ENCODE data around the gene MCC. TPM values are rescaled to one million over a fixed set of nuclear protein-coding genes. Genes with fewer than 3 reads are reported as not detected.

The MCC gene
- total and polyA plus RNA-seq, 2 experiments from 2014 or later: 8.3 to 31.5 TPM

- Histone ChIP-seq H3K36me3 (replicated peaks; ENCODE audit: insufficient read depth, low read depth) (no peaks in the 10 kb centered on the region), H4K20me1 (ENCODE audit: insufficient read depth, poor library complexity, severe bottlenecking) (no peaks in the 10 kb centered on the region), H3K4me1 (ENCODE audit: insufficient read depth) (no peaks in the 10 kb centered on the region), H3K4me3 (no peak overlapping the region), H3K9me3 (ENCODE audit: low read depth) (no peaks in the 10 kb centered on the region), H3K27me3 (no peaks in the 10 kb centered on the region), H3K9me2 (replicated peaks; ENCODE audit: insufficient read depth) (no peaks in the 10 kb centered on the region), H3K27ac (no peak overlapping the region), H3K79me2 (peaks cover 6% of the 10 kb centered on the region), H3K4me2 (no peak overlapping the region), H2AFZ (no peak overlapping the region)
- 97% methylated on average over 1 of the region's 1 CpG for WGBS (ENCODE audit: low lambda C conversion rate, missing lambda C conversion rate)
- no peak for DNase-seq (ENCODE audit: low spot score)
- no peak for TF ChIP-seq EZH2phosphoT487 (IDR thresholded peaks at IDR 0.05; ENCODE audit: low read depth, severe bottlenecking, unreplicated experiment)
- no peak for TF ChIP-seq CTCF (IDR thresholded peaks at IDR 0.05; ENCODE audit: poor library complexity)
Measured at GRCh38 chr5:113005454-113005853, 482.8 kb downstream of the MCC start.

DNA sequence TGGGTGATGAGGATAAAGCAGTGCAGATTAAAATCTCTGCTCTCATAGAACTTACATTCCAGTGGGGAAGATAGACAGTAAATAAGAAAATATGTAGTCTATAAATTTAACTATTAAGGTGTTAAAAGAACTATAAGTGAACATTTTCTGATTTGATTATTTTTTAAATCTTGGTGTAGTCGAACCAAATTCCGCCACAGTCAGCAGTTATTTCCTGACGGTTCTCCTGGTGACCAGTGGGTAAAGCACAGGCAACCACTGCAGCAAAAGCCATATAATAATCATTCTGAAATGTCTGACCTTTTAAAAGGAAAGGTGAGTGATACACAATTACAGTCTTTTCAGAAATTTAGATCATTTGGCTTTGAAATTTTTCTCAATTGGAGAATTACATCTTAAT lies 484.5 kb downstream of the MCC start:
- Histone ChIP-seq H3K4me2 (no peak overlapping the region), H3K27me3 (no peaks in the 10 kb centered on the region), H3K9me3 (ENCODE audit: low read depth) (no peaks in the 10 kb centered on the region), H4K20me1 (ENCODE audit: insufficient read depth, poor library complexity, severe bottlenecking) (no peaks in the 10 kb centered on the region), H3K79me2 (peaks cover 20% of the 10 kb centered on the region), H3K4me3 (no peak overlapping the region), H3K36me3 (replicated peaks; ENCODE audit: insufficient read depth, low read depth) (no peaks in the 10 kb centered on the region), H3K27ac (no peak overlapping the region), H2AFZ (no peak overlapping the region), H3K9me2 (replicated peaks; ENCODE audit: insufficient read depth) (no peaks in the 10 kb centered on the region), H3K4me1 (ENCODE audit: insufficient read depth) (no peaks in the 10 kb centered on the region)
- 95% methylated on average over 3 of the region's 3 CpGs for WGBS (ENCODE audit: low lambda C conversion rate, missing lambda C conversion rate)
- TF ChIP-seq EZH2 (IDR thresholded peaks at IDR 0.05; ENCODE audit: borderline replicate concordance) (no peak), CTCF (IDR thresholded peaks at IDR 0.05; ENCODE audit: poor library complexity) (no peak), EZH2phosphoT487 (IDR thresholded peaks at IDR 0.05; ENCODE audit: low read depth, severe bottlenecking, unreplicated experiment) (no peak)
- no peak for DNase-seq (ENCODE audit: low spot score)

GRCh38 chr5:113002423-113002822 lies 485.8 kb downstream of the MCC start:
- Histone ChIP-seq H3K27ac (no peak overlapping the region), H2AFZ (no peak overlapping the region), H3K27me3 (no peaks in the 10 kb centered on the region), H3K9me2 (replicated peaks; ENCODE audit: insufficient read depth) (no peaks in the 10 kb centered on the region), H3K4me2 (no peak overlapping the region), H4K20me1 (ENCODE audit: insufficient read depth, poor library complexity, severe bottlenecking) (no peaks in the 10 kb centered on the region), H3K4me1 (ENCODE audit: insufficient read depth) (no peaks in the 10 kb centered on the region), H3K4me3 (no peak overlapping the region), H3K9me3 (ENCODE audit: low read depth) (no peaks in the 10 kb centered on the region), H3K36me3 (replicated peaks; ENCODE audit: insufficient read depth, low read depth) (no peaks in the 10 kb centered on the region), H3K79me2 (peaks cover 33% of the 10 kb centered on the region)
- no peak for DNase-seq (ENCODE audit: low spot score)
- WGBS (ENCODE audit: low lambda C conversion rate, missing lambda C conversion rate): 96% methylated on average over 5 of the region's 5 CpGs
- TF ChIP-seq EZH2 (IDR thresholded peaks at IDR 0.05; ENCODE audit: borderline replicate concordance): no peak
- no peak for TF ChIP-seq EZH2phosphoT487 (IDR thresholded peaks at IDR 0.05; ENCODE audit: low read depth, severe bottlenecking, unreplicated experiment)
- no peak for TF ChIP-seq CTCF (IDR thresholded peaks at IDR 0.05; ENCODE audit: poor library complexity)

- no peaks in the 10 kb centered on the region for H3K27me3 ChIP-seq
- no peaks in the 10 kb centered on the region for H4K20me1 ChIP-seq (ENCODE audit: insufficient read depth, poor library complexity, severe bottlenecking)
- no peaks in the 10 kb centered on the region for H3K9me2 ChIP-seq (replicated peaks; ENCODE audit: insufficient read depth)
- peaks cover 44% of the 10 kb centered on the region for H3K79me2 ChIP-seq
- peaks cover 2% of the 10 kb centered on the region for H3K4me1 ChIP-seq (ENCODE audit: insufficient read depth)
- no peak for TF ChIP-seq EZH2 (IDR thresholded peaks at IDR 0.05; ENCODE audit: borderline replicate concordance)
- H3K27ac ChIP-seq: no peak overlapping the region
- H3K9me3 ChIP-seq (ENCODE audit: low read depth): no peaks in the 10 kb centered on the region
- WGBS (ENCODE audit: low lambda C conversion rate, missing lambda C conversion rate): 100% methylated on average over 2 of the region's 2 CpGs
- DNase-seq (ENCODE audit: low spot score): no peak
- no peaks in the 10 kb centered on the region for H3K36me3 ChIP-seq (replicated peaks; ENCODE audit: insufficient read depth, low read depth)
- no peak overlapping the region for H3K4me3 ChIP-seq
- no peak overlapping the region for H2AFZ ChIP-seq
- H3K4me2 ChIP-seq: no peak overlapping the region
Measured at GRCh38 chr5:113000466-113000865, 487.8 kb downstream of the MCC start.

Measured in hepatocyte (in vitro differentiated cells).